ENCODE results near the gene ZNF772.

ZNF772 gene

GRCh38 chr19:57435062-57435978 lies 42.0 kb downstream of the ZNF772 start, which contains the start of gene ZNF749:
Gene ZNF749, plus strand, starts transcription at chr19:57435325. Its CDS starts 254 bp downstream, at chr19:57435579.
- DNase-seq, result peak; percentile 97

GRCh38 chr19:57434386-57435061 lies 42.8 kb downstream of the ZNF772 start:
- no peak for DNase-seq

GRCh38 chr19:57421037-57421436 lies 56.3 kb downstream of the ZNF772 start:
- no peak for DNase-seq

GRCh38 chr19:57419439-57419838 lies 57.9 kb downstream of the ZNF772 start:
- DNase-seq, result no peak
